ENCODE results near the gene ATP8B3. TPM values are rescaled to one million over a fixed set of nuclear protein-coding genes. Genes with fewer than 3 reads are reported as not detected.
A peak's percentile ranks its signal among the peaks of the same experiment; 100 is the strongest.

The ATP8B3 gene
- total and polyA plus RNA-seq, 9 of the 15 experiments (the other 6 are each of a cell fraction or from before 2014, with no cell fraction given): 1.2 to 12.3 (median 3.8) TPM

- TF ChIP-seq CTCF (IDR thresholded peaks at IDR 0.05 in 2 of 3, conservative IDR thresholded peaks at IDR 0.05 in 1 of 3; ENCODE audit: insufficient read depth in 2 of 3, low read depth in 1 of 3, low read length in 3 of 3) (peak; percentile 47 to 54 (median 53); a peak in 5 of 6 replicates), SETDB1 (IDR thresholded peaks at IDR 0.05; ENCODE audit: low read length) (no peak), U2AF1 (optimal IDR thresholded peaks at IDR 0.05; ENCODE audit: low read depth, low read length) (no peak), REST (IDR thresholded peaks at IDR 0.05; ENCODE audit: borderline replicate concordance) (peak; percentile 22; the same call in 1 of the 2 replicates), REST (CRISPR knock-in tag; IDR thresholded peaks at IDR 0.05; ENCODE audit: low read depth) (no peak), OTX1 (CRISPR knock-in tag; IDR thresholded peaks at IDR 0.05) (no peak), THAP7 (CRISPR knock-in tag; IDR thresholded peaks at IDR 0.05) (no peak), USF2 (CRISPR knock-in tag; IDR thresholded peaks at IDR 0.05) (no peak), ZNF165 (CRISPR knock-in tag; IDR thresholded peaks at IDR 0.05; ENCODE audit: borderline replicate concordance) (no peak), ZBTB8A (IDR thresholded peaks at IDR 0.05; ENCODE audit: partially characterized antibody) (no peak), SPI1 (IDR thresholded peaks at IDR 0.05; ENCODE audit: borderline replicate concordance, low read depth, low read length) (no peak), SMC3 (conservative IDR thresholded peaks at IDR 0.05; ENCODE audit: insufficient read depth, low read depth, low read length) (peak; percentile 26), U2AF2 (optimal IDR thresholded peaks at IDR 0.05; ENCODE audit: low read depth, low read length) (no peak), NRF1 (conservative IDR thresholded peaks at IDR 0.05 in 1 of 2, IDR thresholded peaks at IDR 0.05 in 1 of 2) (no peak), RAD21 (CRISPR knock-in tag; conservative IDR thresholded peaks at IDR 0.05 in 1 of 2, IDR thresholded peaks at IDR 0.05 in 1 of 2) (peak in 1 of 2 experiments; percentile 38; a peak in 2 of 4 replicates), ZBTB7A (IDR thresholded peaks at IDR 0.05; ENCODE audit: borderline replicate concordance, control insufficient read depth, low read depth, low read length) (peak; percentile 41; the same call in 1 of the 2 replicates), SMARCC2 (IDR thresholded peaks at IDR 0.05; ENCODE audit: low read depth) (no peak)
Observed at GRCh38 chr19:1768248-1768647, 43.8 kb downstream of the ATP8B3 start (continued).
